ENCODE data around the gene TGM1.

DNA sequence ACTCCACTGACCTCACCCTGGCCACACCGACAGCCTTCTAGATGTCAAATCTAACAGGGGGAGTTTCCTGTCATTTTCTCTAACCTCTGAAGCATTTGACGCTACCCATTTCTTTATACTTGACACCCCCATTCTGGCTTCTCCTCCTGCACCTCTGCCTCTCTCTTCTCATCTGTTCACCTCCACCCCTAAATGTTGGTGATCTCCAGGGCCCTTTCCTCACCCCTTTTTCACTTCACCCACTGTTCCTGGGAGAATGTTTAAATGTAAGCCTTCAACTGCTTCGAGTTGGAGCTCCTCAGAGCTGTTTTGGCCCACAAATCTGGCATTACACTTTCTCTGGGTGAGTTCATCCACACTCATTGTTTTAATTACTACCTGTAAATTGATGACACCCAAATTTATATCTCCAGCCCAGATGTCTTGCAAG lies 8.9 kb upstream of the TGM1 start:
- TF ChIP-seq, protein P1, sequence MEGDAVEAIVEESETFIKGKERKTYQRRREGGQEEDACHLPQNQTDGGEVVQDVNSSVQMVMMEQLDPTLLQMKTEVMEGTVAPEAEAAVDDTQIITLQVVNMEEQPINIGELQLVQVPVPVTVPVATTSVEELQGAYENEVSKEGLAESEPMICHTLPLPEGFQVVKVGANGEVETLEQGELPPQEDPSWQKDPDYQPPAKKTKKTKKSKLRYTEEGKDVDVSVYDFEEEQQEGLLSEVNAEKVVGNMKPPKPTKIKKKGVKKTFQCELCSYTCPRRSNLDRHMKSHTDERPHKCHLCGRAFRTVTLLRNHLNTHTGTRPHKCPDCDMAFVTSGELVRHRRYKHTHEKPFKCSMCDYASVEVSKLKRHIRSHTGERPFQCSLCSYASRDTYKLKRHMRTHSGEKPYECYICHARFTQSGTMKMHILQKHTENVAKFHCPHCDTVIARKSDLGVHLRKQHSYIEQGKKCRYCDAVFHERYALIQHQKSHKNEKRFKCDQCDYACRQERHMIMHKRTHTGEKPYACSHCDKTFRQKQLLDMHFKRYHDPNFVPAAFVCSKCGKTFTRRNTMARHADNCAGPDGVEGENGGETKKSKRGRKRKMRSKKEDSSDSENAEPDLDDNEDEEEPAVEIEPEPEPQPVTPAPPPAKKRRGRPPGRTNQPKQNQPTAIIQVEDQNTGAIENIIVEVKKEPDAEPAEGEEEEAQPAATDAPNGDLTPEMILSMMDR (IDR thresholded peaks at IDR 0.05), result no peak
- no peak for TF ChIP-seq EZH2 (IDR thresholded peaks at IDR 0.05; ENCODE audit: borderline replicate concordance, insufficient read depth, low read depth, low read length, poor library complexity, severe bottlenecking)

All from B cell (primary cell).